ENCODE measurements around the gene ING1.

ING1 gene

DNA sequence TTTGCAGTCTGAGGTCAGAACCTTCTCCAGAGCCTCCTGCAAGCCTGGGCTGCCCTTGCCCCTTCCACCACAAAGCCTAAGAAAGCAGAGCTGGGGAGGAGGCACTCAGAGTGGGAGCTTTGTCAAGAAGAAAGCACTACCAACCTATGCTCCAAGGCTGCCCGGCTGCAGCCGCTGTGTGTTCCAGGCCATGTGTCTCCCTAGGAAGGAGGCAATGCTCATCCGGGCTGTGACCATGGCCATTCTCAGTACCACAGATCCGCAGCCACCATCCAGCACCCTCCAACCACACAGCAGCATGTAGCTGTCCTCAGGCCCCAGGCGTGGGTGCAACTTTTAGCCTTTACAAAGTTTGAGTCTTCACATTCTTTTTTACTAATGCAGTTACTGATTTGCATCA lies 29.6 kb upstream of the ING1 start:
- TF ChIP-seq, protein P1, sequence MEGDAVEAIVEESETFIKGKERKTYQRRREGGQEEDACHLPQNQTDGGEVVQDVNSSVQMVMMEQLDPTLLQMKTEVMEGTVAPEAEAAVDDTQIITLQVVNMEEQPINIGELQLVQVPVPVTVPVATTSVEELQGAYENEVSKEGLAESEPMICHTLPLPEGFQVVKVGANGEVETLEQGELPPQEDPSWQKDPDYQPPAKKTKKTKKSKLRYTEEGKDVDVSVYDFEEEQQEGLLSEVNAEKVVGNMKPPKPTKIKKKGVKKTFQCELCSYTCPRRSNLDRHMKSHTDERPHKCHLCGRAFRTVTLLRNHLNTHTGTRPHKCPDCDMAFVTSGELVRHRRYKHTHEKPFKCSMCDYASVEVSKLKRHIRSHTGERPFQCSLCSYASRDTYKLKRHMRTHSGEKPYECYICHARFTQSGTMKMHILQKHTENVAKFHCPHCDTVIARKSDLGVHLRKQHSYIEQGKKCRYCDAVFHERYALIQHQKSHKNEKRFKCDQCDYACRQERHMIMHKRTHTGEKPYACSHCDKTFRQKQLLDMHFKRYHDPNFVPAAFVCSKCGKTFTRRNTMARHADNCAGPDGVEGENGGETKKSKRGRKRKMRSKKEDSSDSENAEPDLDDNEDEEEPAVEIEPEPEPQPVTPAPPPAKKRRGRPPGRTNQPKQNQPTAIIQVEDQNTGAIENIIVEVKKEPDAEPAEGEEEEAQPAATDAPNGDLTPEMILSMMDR (IDR thresholded peaks at IDR 0.05; ENCODE audit: low read depth, low read length, missing control alignments): no peak
- DNase-seq (ENCODE audit: extremely low read depth, low read depth): no peak
- no peak overlapping the region for H3K4me3 ChIP-seq (replicated peaks; ENCODE audit: low read depth, low read length)

DNA sequence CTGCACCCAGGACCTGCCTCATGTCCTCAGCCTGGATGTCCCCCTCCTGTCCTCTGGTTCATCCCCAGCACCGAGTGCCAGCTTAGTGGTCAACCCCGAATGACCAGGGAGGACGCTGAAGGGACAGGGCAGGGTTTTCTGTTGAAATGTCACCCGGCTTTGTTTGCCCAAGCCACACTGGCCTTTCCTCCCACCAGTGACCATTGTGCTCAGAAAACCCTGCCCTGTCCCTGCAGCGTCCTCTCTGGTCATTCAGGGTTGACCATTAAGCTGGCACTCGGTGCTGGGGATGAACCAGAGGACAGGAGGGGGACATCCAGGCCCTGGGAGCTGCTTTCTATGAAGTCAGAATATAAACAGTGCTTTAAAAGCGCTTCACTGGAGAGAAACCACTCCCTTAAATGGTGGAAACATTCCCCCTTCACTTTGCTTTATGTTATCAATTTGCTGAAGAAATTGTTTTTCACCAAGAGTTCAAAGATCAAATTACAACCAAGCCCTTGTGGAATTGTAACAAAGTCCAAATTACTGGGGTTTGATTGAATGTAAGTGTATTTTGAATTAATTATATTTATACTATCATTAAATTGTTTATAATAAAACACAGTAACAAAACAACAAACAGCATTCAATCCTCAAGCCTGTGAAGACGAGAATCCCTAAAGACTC lies 29.0 kb upstream of the ING1 start:
- TF ChIP-seq, protein P1 (IDR thresholded peaks at IDR 0.05; ENCODE audit: low read depth, low read length, missing control alignments): no peak
- H3K4me3 ChIP-seq (replicated peaks; ENCODE audit: low read depth, low read length): no peak overlapping the region

DNA sequence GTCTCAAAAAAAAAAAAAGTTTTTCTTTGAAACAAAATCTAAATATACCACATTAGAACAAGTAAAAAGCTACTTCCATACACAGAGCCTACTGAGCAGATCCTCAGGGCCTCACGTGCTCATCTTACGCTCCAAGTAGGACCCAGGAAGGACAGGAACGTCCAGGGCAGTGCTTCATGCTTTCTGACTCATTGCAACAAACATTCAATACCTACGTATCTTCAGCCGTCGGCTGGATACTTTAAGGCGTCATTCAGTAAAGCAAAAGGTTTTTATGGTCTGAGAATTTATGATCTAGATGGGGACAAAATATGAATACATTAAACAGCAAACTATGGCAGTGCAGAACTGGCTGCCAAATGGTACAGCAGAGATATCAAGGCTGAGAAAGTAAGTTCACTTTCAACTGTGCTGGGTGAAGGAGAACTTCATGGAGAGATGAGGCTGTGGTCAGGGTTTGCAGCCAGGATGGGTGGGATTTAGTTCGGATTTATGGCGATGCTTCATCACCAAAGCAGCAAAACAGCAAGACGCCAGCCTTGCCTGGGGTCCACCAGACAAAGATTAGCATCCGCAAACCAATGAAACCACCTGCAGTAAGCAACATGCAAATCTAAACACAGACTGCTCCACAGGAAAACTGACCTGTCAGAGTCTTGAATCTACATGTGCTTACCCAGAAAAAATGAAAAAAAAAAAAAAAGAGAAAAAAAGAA lies 28.0 kb upstream of the ING1 start:
- DNase-seq (ENCODE audit: extremely low read depth, low read depth): no peak
- no peak overlapping the region for H3K4me3 ChIP-seq (replicated peaks; ENCODE audit: low read depth, low read length)
- TF ChIP-seq, protein P1 (IDR thresholded peaks at IDR 0.05; ENCODE audit: low read depth, low read length, missing control alignments): no peak

More for the DNA sequence above, 29.0 kb upstream of the ING1 start:
- DNase-seq (ENCODE audit: extremely low read depth, low read depth): no peak

DNA sequence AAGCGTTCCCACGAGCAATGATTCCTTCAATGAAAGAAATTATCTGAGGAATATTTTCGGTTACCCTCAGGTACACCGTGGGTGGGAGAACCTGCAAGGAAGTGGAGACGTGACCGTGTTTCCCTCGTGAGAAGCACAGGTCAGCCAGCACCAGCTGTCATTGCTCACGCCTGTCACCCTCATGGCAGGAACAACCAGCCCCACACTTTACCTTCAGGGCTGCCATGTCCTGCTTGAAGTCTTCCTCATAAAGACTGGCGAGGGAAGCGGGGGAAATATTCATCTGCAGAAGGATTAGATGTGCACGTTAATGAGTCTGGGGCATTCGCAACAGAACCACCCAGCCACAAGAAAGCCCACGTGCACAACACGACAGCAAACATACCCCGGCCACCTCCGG lies 25.8 kb upstream of the ING1 start:
- no peak for DNase-seq (ENCODE audit: extremely low read depth, low read depth)
- TF ChIP-seq, protein P1 (IDR thresholded peaks at IDR 0.05; ENCODE audit: low read depth, low read length, missing control alignments): no peak
- H3K4me3 ChIP-seq (replicated peaks; ENCODE audit: low read depth, low read length): no peak overlapping the region

DNA sequence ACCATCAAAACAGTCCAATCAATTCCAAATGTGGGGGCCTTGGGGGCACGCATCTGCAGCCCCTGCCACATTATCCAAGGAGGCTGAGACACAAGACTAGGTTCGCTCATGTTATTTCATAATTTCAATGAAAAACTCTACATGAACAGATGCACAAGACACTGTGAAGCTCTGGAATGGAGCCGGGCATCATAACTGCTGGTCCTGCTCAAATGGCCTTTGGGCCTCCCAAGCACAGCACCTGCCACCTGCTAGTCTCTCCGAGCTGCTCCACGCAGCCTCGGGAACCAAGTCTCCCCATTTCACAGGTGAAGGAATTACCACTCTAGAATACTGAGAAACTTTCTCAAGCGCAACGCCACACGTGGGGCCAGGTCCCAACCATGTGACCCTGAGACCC lies 24.5 kb upstream of the ING1 start:
- H3K4me3 ChIP-seq (replicated peaks; ENCODE audit: low read depth, low read length): no peak overlapping the region
- no peak for DNase-seq (ENCODE audit: extremely low read depth, low read depth)
- TF ChIP-seq, protein P1 (IDR thresholded peaks at IDR 0.05; ENCODE audit: low read depth, low read length, missing control alignments): no peak

DNA sequence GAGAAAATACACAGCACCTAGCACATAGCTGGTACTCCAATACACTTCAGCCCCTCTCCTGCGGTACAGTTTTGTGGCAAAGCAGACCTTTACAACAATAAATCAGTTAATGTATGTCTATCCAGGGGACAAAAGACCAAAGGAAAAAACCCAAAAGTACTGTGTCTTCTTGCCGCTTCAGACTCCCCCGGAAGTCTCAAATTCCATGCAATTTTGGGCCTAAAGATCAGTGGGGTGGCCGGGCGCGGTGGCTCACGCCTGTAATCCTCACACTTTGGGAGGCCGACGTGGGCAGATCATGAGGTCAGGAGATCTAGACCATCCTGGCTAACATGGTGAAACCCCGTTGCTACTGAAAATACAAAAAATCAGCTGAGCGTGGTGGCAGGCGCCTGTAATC lies 23.8 kb upstream of the ING1 start:
- no peak overlapping the region for H3K4me3 ChIP-seq (replicated peaks; ENCODE audit: low read depth, low read length)
- TF ChIP-seq, protein P1 (IDR thresholded peaks at IDR 0.05; ENCODE audit: low read depth, low read length, missing control alignments): no peak
- DNase-seq (ENCODE audit: extremely low read depth, low read depth): no peak
